IMR-90 (cell line): ENCODE measurements around the gene CACNB2. TPM values are rescaled to one million over a fixed set of nuclear protein-coding genes. Genes with fewer than 3 reads are reported as not detected.

ENCODE experiments used
- ATAC-seq: fragments of 200-7000 bp; cut with Tn5 transposase; 2 replicates; pipeline ENCODE4 v1.9.1; 2020; ENCODE audit warnings: low read depth, mild to moderate bottlenecking, moderate library complexity
- BruUV-seq: library from RNA; stranded (reverse); fragments of 400-500 nt; replicated peaks from 2 replicates; lab custom pipeline; 2021; lab: Mats Ljungman, UMichigan
- CTCF ChIA-PET: fragments of 300-600 bp; formaldehyde crosslinking; extraction: SDS; loops from one replicate; lab custom pipeline; 2021; ENCODE audit warnings: antibody characterized with exemption; lab: Yijun Ruan, JAX
- POLR2A ChIA-PET: fragments of 300-600 bp; sonication (Branson Sonifier 250); formaldehyde crosslinking; loops from one replicate; lab custom pipeline; 2022; ENCODE audit warnings: antibody characterized with exemption; ENCODE audit not compliant: unreplicated experiment; lab: Charles Lee
- DNase-seq: peaks from one replicate; pipeline ENCODE4 v3.0.0; 2013
- H2AFZ ChIP-seq: replicated peaks from 2 replicates; pipeline ENCODE3; 2013; ENCODE audit warnings: low read length, mild to moderate bottlenecking; ENCODE audit not compliant: poor library complexity
- H2AK5ac ChIP-seq: 2 replicates; pipeline ENCODE4 v1.6.1; 2013; ENCODE audit warnings: low read depth, low read length, inconsistent platforms
- H2AK9ac ChIP-seq: replicated peaks from 2 replicates; pipeline ENCODE3; 2013; ENCODE audit warnings: mild to moderate bottlenecking, low read depth, low read length, moderate library complexity; ENCODE audit not compliant: poor library complexity
- H2BK120ac ChIP-seq: 2 replicates; pipeline ENCODE4 v1.6.1; 2013; ENCODE audit warnings: low read depth, low read length, inconsistent platforms
- H2BK15ac ChIP-seq: 3 replicates; pipeline ENCODE4 v1.6.1; 2013; ENCODE audit warnings: low read depth, low read length, inconsistent platforms
- H2BK20ac ChIP-seq: 2 replicates; pipeline ENCODE4 v1.6.1; 2013; ENCODE audit warnings: low read depth, mild to moderate bottlenecking, inconsistent platforms, low read length, moderate library complexity
- H2BK5ac ChIP-seq: 2 replicates; pipeline ENCODE4 v1.6.1; 2013; ENCODE audit warnings: mild to moderate bottlenecking, low read depth, low read length, inconsistent platforms; ENCODE audit not compliant: poor library complexity, severe bottlenecking
- H3K14ac ChIP-seq: replicated peaks from 2 replicates; pipeline ENCODE4 v1.6.1; 2013; ENCODE audit warnings: low read depth, low read length, inconsistent platforms
- H3K18ac ChIP-seq: 2 replicates; pipeline ENCODE4 v1.6.1; 2013; ENCODE audit warnings: low read depth, low read length, control low read depth
- H3K23ac ChIP-seq: 2 replicates; pipeline ENCODE4 v1.6.1; 2013; ENCODE audit warnings: low read depth, low read length, inconsistent platforms
- H3K27ac ChIP-seq: 2 replicates; pipeline ENCODE4 v1.5.1; 2013; ENCODE audit warnings: mild to moderate bottlenecking, control low read depth, low read length; ENCODE audit not compliant: insufficient read depth
- H3K27me3 ChIP-seq: 2 replicates; pipeline ENCODE4 v1.6.1; 2013; ENCODE audit warnings: low read length; ENCODE audit not compliant: control insufficient read depth, insufficient read depth
- H3K36me3 ChIP-seq: 2 replicates; pipeline ENCODE4 v1.6.1; 2013; ENCODE audit warnings: low read length, mixed read lengths; ENCODE audit not compliant: control insufficient read depth, insufficient read depth
- H3K4ac ChIP-seq: 2 replicates; pipeline ENCODE4 v1.6.1; 2013; ENCODE audit warnings: low read depth, low read length, inconsistent platforms
- H3K4me1 ChIP-seq: 2 replicates; pipeline ENCODE4 v1.6.1; 2013; ENCODE audit warnings: low read length, mixed read lengths; ENCODE audit not compliant: control insufficient read depth, insufficient read depth
- H3K4me2 ChIP-seq: 2 replicates; pipeline ENCODE4 v1.6.1; 2013; ENCODE audit warnings: low read depth, mild to moderate bottlenecking, control low read depth, low read length, moderate library complexity
- H3K4me3 ChIP-seq: 2 replicates; pipeline ENCODE4 v1.5.1; 2013; ENCODE audit warnings: low read depth, mild to moderate bottlenecking, control low read depth, low read length, moderate library complexity; ENCODE audit not compliant: insufficient read depth
- H3K56ac ChIP-seq: 2 replicates; pipeline ENCODE4 v1.6.1; 2013; ENCODE audit warnings: low read length, inconsistent platforms; ENCODE audit not compliant: insufficient read depth; ENCODE audit errors: extremely low read depth
- H3K79me1 ChIP-seq, 2 experiments: 2 replicates each; pipeline ENCODE4 v1.6.1; 2013; ENCODE audit warnings: low read length in 2 of 2, inconsistent platforms in 1 of 2, low read depth in 1 of 2
- H3K9ac ChIP-seq: 2 replicates; pipeline ENCODE4 v1.6.1; 2013; ENCODE audit warnings: low read depth, low read length, control low read depth
- H3K9me1 ChIP-seq: 2 replicates; pipeline ENCODE4 v1.6.1; 2013; ENCODE audit warnings: low read length, inconsistent platforms; ENCODE audit not compliant: insufficient read depth
- H3K9me3 ChIP-seq: 2 replicates; pipeline ENCODE4 v1.6.1; 2013; ENCODE audit warnings: low read length; ENCODE audit not compliant: control insufficient read depth, insufficient read depth
- H4K20me1 ChIP-seq: 2 replicates; pipeline ENCODE4 v1.6.1; 2013; ENCODE audit warnings: low read length, inconsistent platforms; ENCODE audit not compliant: insufficient read depth
- H4K5ac ChIP-seq: 2 replicates; pipeline ENCODE4 v1.6.1; 2013; ENCODE audit warnings: mild to moderate bottlenecking, low read depth, low read length, control low read depth
- H4K8ac ChIP-seq, 2 experiments: 2 replicates each; pipeline ENCODE4 v1.6.1; 2013; ENCODE audit warnings: low read depth in 2 of 2, low read length in 2 of 2, control low read depth in 1 of 2, inconsistent platforms in 1 of 2
- H4K91ac ChIP-seq: 2 replicates; pipeline ENCODE4 v1.6.1; 2013; ENCODE audit warnings: low read depth, low read length, inconsistent platforms; ENCODE audit not compliant: insufficient read depth
- BHLHE40 ChIP-seq: fragments of 150-350 bp; IDR thresholded peaks from 2 replicates; pipeline ENCODE4 v1.6.1; 2016; ENCODE audit warnings: mild to moderate bottlenecking, low read depth, low read length
- MXI1 ChIP-seq: IDR thresholded peaks from 2 replicates; pipeline ENCODE4 v1.6.1; 2012; ENCODE audit warnings: low read depth, mild to moderate bottlenecking, low read length, moderate library complexity, borderline replicate concordance
- RAD21 ChIP-seq: IDR thresholded peaks from 2 replicates; pipeline ENCODE4 v1.6.1; 2012; ENCODE audit warnings: low read length, improper control_type of control experiment
- SMC3 ChIP-seq: fragments of 150-350 bp; IDR thresholded peaks from 2 replicates; pipeline ENCODE4 v1.6.1; 2016; ENCODE audit warnings: low read depth, mild to moderate bottlenecking, antibody characterized with exemption, low read length, moderate library complexity
- WGBS, 2 experiments: methylation state at CpG; one replicate each; pipeline versions ENCODE4 v1.1.5 to v1.1.7; 2013; ENCODE audit warnings: missing lambda C conversion rate in 2 of 2; ENCODE audit not compliant: insufficient read length in 1 of 2; ENCODE audit errors: extremely low coverage in 2 of 2; 5-methylcytosine and 5-hydroxymethylcytosine counted together
- dilution Hi-C: fragments of 300-500 bp; cut with HindIII; formaldehyde crosslinking; loops from one replicate; pipeline ENCODE4 v1.14.3; 2018; ENCODE audit warnings: low sequenced_read_pairs; ENCODE audit not compliant: unreplicated experiment
- in situ Hi-C: fragments of 300-500 bp; cut with MboI; formaldehyde crosslinking; loops from 3 replicates; pipeline ENCODE4 v1.14.3; 2019; ENCODE audit warnings: low sequenced_read_pairs, inconsistent platforms, mixed read lengths
- intact Hi-C: fragments of 100-400 bp; cut with micrococcal nuclease; formaldehyde crosslinking; loops from 2 replicates; pipeline ENCODE4 v1.10.0; 2022
- polyA plus RNA-seq, 3 experiments: library from polyadenylated mRNA; depleted of rRNA; stranded (reverse); fragments of >200 nt; gene quantifications; 2 replicates each; pipeline ENCODE4 v1.2.3, GENCODE V29; 2012; ENCODE audit warnings: low replicate concordance in 1 of 3
- total RNA-seq: library from RNA; depleted of rRNA; stranded (reverse); fragments of >200 nt; gene quantifications from 2 replicates; pipeline ENCODE4 v1.2.3, GENCODE V29; 2012

Gene CACNB2
- total and polyA plus RNA-seq, 2 of the 4 experiments (the other 2 are of a cell fraction) = 0.36 TPM

- Histone ChIP-seq H3K27me3 (peaks cover 3% of the 10 kb centered on the region), H3K4me1 (peaks cover 7% of the 10 kb centered on the region), H3K4me3 (no peak overlapping the region), H3K4me2 (no peak overlapping the region), H2BK5ac (no peak overlapping the region), H3K79me1 (no peaks in the 10 kb centered on the region), H3K36me3 (no peaks in the 10 kb centered on the region), H3K9ac (no peak overlapping the region), H2AK9ac (no peak overlapping the region), H3K9me3 (no peaks in the 10 kb centered on the region), H3K56ac (no peak overlapping the region), H2AK5ac (no peak overlapping the region), H4K91ac (no peak overlapping the region), H3K4ac (no peak overlapping the region), H3K23ac (no peak overlapping the region), H2AFZ (no peak overlapping the region), H3K18ac (no peak overlapping the region), H4K5ac (no peak overlapping the region), H2BK15ac (no peak overlapping the region), H4K20me1 (no peaks in the 10 kb centered on the region), H3K9me1 (no peaks in the 10 kb centered on the region), H3K27ac (no peak overlapping the region), H2BK120ac (no peak overlapping the region), H4K8ac (no peak overlapping the region), H2BK20ac (no peak overlapping the region), H3K14ac (no peak overlapping the region)
- ATAC-seq (no peak), DNase-seq (no peak)
- ChIA-PET CTCF (no interaction called here), POLR2A (no interaction called here)
- TF ChIP-seq SMC3 (no peak), MXI1 (no peak), RAD21 (no peak), BHLHE40 (no peak)
- dilution Hi-C loops = no loop called here
- intact Hi-C loops = no loop called here
- WGBS, 2 experiments = 100% methylated on average over 3 of the region's 12 CpGs; no CpG with 5 or more reads in 1 of the 2 experiments
- no TSS peak for BruUV-seq
- in situ Hi-C loops = no loop called here
Observed at GRCh38 chr10:18401416-18402195, 261.4 kb downstream of the CACNB2 start.
